Loucy (cell line): ENCODE measurements around the gene ERCC6L2.

ENCODE experiments used
- H2AFZ ChIP-seq: fragments of 200-600 bp; sonication (generic); 2 replicates; pipeline ENCODE4 v1.6.0; 2016; ENCODE audit warnings: antibody characterized with exemption, mild to moderate bottlenecking, low read length, moderate library complexity
- H3F3A ChIP-seq: fragments of 200-600 bp; 2 replicates; pipeline ENCODE4 v1.6.0; 2016; ENCODE audit warnings: antibody characterized with exemption, low read depth, mild to moderate bottlenecking
- H3K27me3 ChIP-seq: fragments of 200-600 bp; sonication (generic); 2 replicates; pipeline ENCODE4 v1.6.1; 2014; ENCODE audit warnings: low read length, mild to moderate bottlenecking; ENCODE audit not compliant: insufficient read depth, poor library complexity, severe bottlenecking
- H3K36me3 ChIP-seq: fragments of 200-600 bp; sonication (generic); 2 replicates; pipeline ENCODE4 v1.6.1; 2016; ENCODE audit warnings: low read length; ENCODE audit not compliant: insufficient read depth
- H3K4me1 ChIP-seq: fragments of 200-600 bp; sonication (generic); 2 replicates; pipeline ENCODE4 v1.5.1; 2014; ENCODE audit warnings: low read length, mild to moderate bottlenecking; ENCODE audit not compliant: insufficient read depth, poor library complexity, severe bottlenecking
- H3K4me2 ChIP-seq: fragments of 200-600 bp; sonication (generic); 2 replicates; pipeline ENCODE4 v1.6.0; 2014; ENCODE audit warnings: antibody characterized with exemption, low read length, low read depth, mild to moderate bottlenecking; ENCODE audit not compliant: poor library complexity, severe bottlenecking
- H3K4me3 ChIP-seq: fragments of 200-600 bp; sonication (generic); 2 replicates; pipeline ENCODE4 v1.5.1; 2014; ENCODE audit warnings: low read length, mild to moderate bottlenecking, mixed read lengths; ENCODE audit not compliant: poor library complexity, severe bottlenecking
- H3K79me2 ChIP-seq: fragments of 200-600 bp; sonication (generic); 2 replicates; pipeline ENCODE4 v1.6.1; 2014; ENCODE audit warnings: low read length; ENCODE audit not compliant: insufficient read depth
- H3K9ac ChIP-seq: fragments of 200-600 bp; sonication (generic); 2 replicates; pipeline ENCODE4 v1.6.0; 2014; ENCODE audit warnings: mild to moderate bottlenecking, low read depth, low read length, moderate library complexity; ENCODE audit not compliant: poor library complexity, severe bottlenecking
- H3K9me2 ChIP-seq: fragments of 200-600 bp; sonication (generic); replicated peaks from 2 replicates; pipeline ENCODE4 v1.6.1; 2016; ENCODE audit warnings: low read depth, low read length, mixed read lengths
- H3K9me3 ChIP-seq: fragments of 200-600 bp; sonication (generic); 2 replicates; pipeline ENCODE4 v1.6.1; 2014; ENCODE audit warnings: mild to moderate bottlenecking, antibody characterized with exemption, low read length, low read depth; ENCODE audit not compliant: insufficient read depth
- H4K20me1 ChIP-seq: fragments of 200-600 bp; sonication (generic); 2 replicates; pipeline ENCODE4 v1.6.0; 2014; ENCODE audit warnings: antibody characterized with exemption, low read length, mild to moderate bottlenecking; ENCODE audit not compliant: insufficient read depth, poor library complexity, severe bottlenecking
- CTCF ChIP-seq: fragments of 200-600 bp; sonication (generic); conservative IDR thresholded peaks from 2 replicates; pipeline ENCODE4 v1.5.1; 2014; ENCODE audit warnings: mild to moderate bottlenecking, antibody characterized with exemption, low read length
- EZH2phosphoT487 ChIP-seq: fragments of 200-600 bp; IDR thresholded peaks from 2 replicates; pipeline ENCODE4 v1.6.1; 2018; ENCODE audit warnings: antibody characterized with exemption, mild to moderate bottlenecking, moderate library complexity, borderline replicate concordance

The ERCC6L2 gene

GRCh38 chr9:95999390-95999789 is 123.9 kb downstream of the ERCC6L2 start:
- Histone ChIP-seq H3K27me3 (no peaks in the 10 kb centered on the region), H3K9me3 (no peaks in the 10 kb centered on the region), H3F3A (no peaks in the 10 kb centered on the region), H3K9me2 (no peaks in the 10 kb centered on the region), H3K36me3 (peaks cover 3% of the 10 kb centered on the region; the same call in 1 of the 2 replicates), H3K79me2 (no peaks in the 10 kb centered on the region), H3K4me2 (no peak overlapping the region), H2AFZ (no peak overlapping the region), H3K4me1 (no peaks in the 10 kb centered on the region), H3K4me3 (no peak overlapping the region), H4K20me1 (no peaks in the 10 kb centered on the region), H3K9ac (no peak overlapping the region)
- no peak for TF ChIP-seq CTCF
- TF ChIP-seq EZH2phosphoT487, result no peak

GRCh38 chr9:96004379-96004778 is 128.9 kb downstream of the ERCC6L2 start:
- peaks cover 26% of the 10 kb centered on the region for H3K4me1 ChIP-seq
- no peaks in the 10 kb centered on the region for H3K9me3 ChIP-seq
- H3K4me3 ChIP-seq, result no peak overlapping the region
- no peaks in the 10 kb centered on the region for H4K20me1 ChIP-seq
- no peak overlapping the region for H3K4me2 ChIP-seq
- no peak overlapping the region for H2AFZ ChIP-seq
- H3F3A ChIP-seq, result no peaks in the 10 kb centered on the region
- H3K36me3 ChIP-seq, result peaks cover 29% of the 10 kb centered on the region; the same call in 1 of the 2 replicates
- H3K9me2 ChIP-seq, result no peaks in the 10 kb centered on the region
- no peak for TF ChIP-seq CTCF
- TF ChIP-seq EZH2phosphoT487, result no peak
- H3K79me2 ChIP-seq, result no peaks in the 10 kb centered on the region
- no peaks in the 10 kb centered on the region for H3K27me3 ChIP-seq
- H3K9ac ChIP-seq, result no peak overlapping the region

- H4K20me1 ChIP-seq, result no peaks in the 10 kb centered on the region
- H3F3A ChIP-seq, result no peaks in the 10 kb centered on the region
- H3K9ac ChIP-seq, result peak overlapping the region; percentile 34
- TF ChIP-seq EZH2phosphoT487 (no peak), CTCF (no peak)
- H3K4me1 ChIP-seq, result peaks cover 40% of the 10 kb centered on the region
- no peaks in the 10 kb centered on the region for H3K27me3 ChIP-seq
- H2AFZ ChIP-seq, result no peak overlapping the region
- no peak overlapping the region for H3K4me3 ChIP-seq
- H3K9me2 ChIP-seq, result no peaks in the 10 kb centered on the region
- no peaks in the 10 kb centered on the region for H3K9me3 ChIP-seq
- H3K79me2 ChIP-seq, result no peaks in the 10 kb centered on the region
- peaks cover 35% of the 10 kb centered on the region; the same call in 1 of the 2 replicates for H3K36me3 ChIP-seq
- H3K4me2 ChIP-seq, result peak overlapping the region; percentile 10
Observed at GRCh38 chr9:96006296-96006879, 130.9 kb downstream of the ERCC6L2 start.
